PC-3 (cell line): ENCODE data around the gene CASP14. TPM values are rescaled to one million over a fixed set of nuclear protein-coding genes. Genes with fewer than 3 reads are reported as not detected.

Experiments used
- ATAC-seq: fragments of 200-7000 bp; cut with Tn5 transposase; 2 replicates; pipeline ENCODE4 v1.9.1; 2020; ENCODE audit warnings: mild to moderate bottlenecking, moderate library complexity
- BruUV-seq: library from RNA; stranded (reverse); fragments of 400-500 nt; replicated peaks from 2 replicates; lab custom pipeline; 2021; lab: Mats Ljungman, UMichigan
- CTCF ChIA-PET: fragments of 300-600 bp; sonication (Branson Sonifier 250); formaldehyde crosslinking; loops from one replicate; lab custom pipeline; 2022; ENCODE audit warnings: antibody characterized with exemption; lab: Charles Lee
- POLR2A ChIA-PET: fragments of 300-600 bp; sonication (Branson Sonifier 250); formaldehyde crosslinking; loops from one replicate; lab custom pipeline; 2022; ENCODE audit warnings: antibody characterized with exemption; ENCODE audit not compliant: unreplicated experiment; lab: Charles Lee
- DNase-seq: peaks from one replicate; pipeline ENCODE4 v3.0.0-alpha.2; 2015
- H2AFZ ChIP-seq: fragments of 300-600 bp; sonication (generic); 2 replicates; pipeline ENCODE4 v1.6.0; 2016; ENCODE audit warnings: antibody characterized with exemption, low read length
- H3F3A ChIP-seq: fragments of 300-600 bp; sonication (generic); one replicate; pipeline ENCODE4 v1.6.0; 2017; ENCODE audit warnings: antibody characterized with exemption, low read length, control low read depth, mild to moderate bottlenecking; ENCODE audit not compliant: unreplicated experiment
- H3K27ac ChIP-seq: fragments of 300-600 bp; sonication (generic); 2 replicates; pipeline ENCODE4 v1.5.1; 2016; ENCODE audit warnings: mild to moderate bottlenecking, low read length
- H3K27me3 ChIP-seq: fragments of 300-600 bp; sonication (generic); 2 replicates; pipeline ENCODE4 v1.6.1; 2016; ENCODE audit warnings: low read length, mixed read lengths
- H3K36me3 ChIP-seq: fragments of 300-600 bp; sonication (generic); 2 replicates; pipeline ENCODE4 v1.6.1; 2016; ENCODE audit warnings: low read depth, mixed run types, low read length, mixed read lengths
- H3K4me1 ChIP-seq: fragments of 300-600 bp; sonication (generic); 2 replicates; pipeline ENCODE4 v1.5.1; 2016; ENCODE audit warnings: low read length; ENCODE audit not compliant: insufficient read depth
- H3K4me2 ChIP-seq: fragments of 300-600 bp; sonication (generic); 2 replicates; pipeline ENCODE4 v1.6.0; 2016; ENCODE audit warnings: low read length
- H3K4me3 ChIP-seq: fragments of 300-600 bp; sonication (generic); 2 replicates; pipeline ENCODE4 v1.5.1; 2016; ENCODE audit warnings: mild to moderate bottlenecking, low read length, mixed read lengths
- H3K79me2 ChIP-seq: fragments of 300-600 bp; sonication (generic); 2 replicates; pipeline ENCODE4 v1.6.1; 2017; ENCODE audit warnings: low read length, mixed read lengths
- H3K9ac ChIP-seq: fragments of 300-600 bp; sonication (generic); 2 replicates; pipeline ENCODE4 v1.6.0; 2016; ENCODE audit warnings: mild to moderate bottlenecking, low read length
- H3K9me2 ChIP-seq: fragments of 300-600 bp; sonication (generic); replicated peaks from 2 replicates; pipeline ENCODE4 v1.6.1; 2016; ENCODE audit warnings: mixed run types, low read length, mixed read lengths
- H3K9me3 ChIP-seq: fragments of 300-600 bp; sonication (generic); 2 replicates; pipeline ENCODE4 v1.6.1; 2016; ENCODE audit warnings: low read length, mixed read lengths
- H4K20me1 ChIP-seq: fragments of 300-600 bp; sonication (generic); 2 replicates; pipeline ENCODE4 v1.6.1; 2016; ENCODE audit warnings: low read length, mixed read lengths
- CTCF ChIP-seq: fragments of 300-600 bp; sonication (generic); conservative IDR thresholded peaks from 2 replicates; pipeline ENCODE4 v1.5.1; 2017; ENCODE audit warnings: antibody characterized with exemption, low read depth, mild to moderate bottlenecking, low read length
- EZH2 ChIP-seq: fragments of 300-600 bp; sonication (generic); IDR thresholded peaks from one replicate; pipeline ENCODE4 v1.6.1; 2017; ENCODE audit warnings: antibody characterized with exemption, mild to moderate bottlenecking, low read length; ENCODE audit not compliant: unreplicated experiment
- EZH2phosphoT487 ChIP-seq: fragments of 300-600 bp; sonication (generic); IDR thresholded peaks from 2 replicates; pipeline ENCODE4 v1.6.1; 2018; ENCODE audit warnings: mild to moderate bottlenecking, antibody characterized with exemption, low read length, borderline replicate concordance
- intact Hi-C: fragments of 100-400 bp; cut with micrococcal nuclease; formaldehyde crosslinking; loops from 2 replicates; pipeline ENCODE4 v1.9.0; 2023
- total RNA-seq: library from RNA; depleted of rRNA; stranded (reverse); fragments of >200 nt; gene quantifications from 2 replicates; pipeline ENCODE4 v1.2.3, GENCODE V29; 2014

CASP14 gene
- total RNA-seq, 1 experiment from 2014 or later: 5.0 TPM

GRCh38 chr19:15099017-15099582 is 49.8 kb downstream of the CASP14 start:
- CTCF ChIA-PET: no interaction called here
- no peak overlapping the region for H3K9ac ChIP-seq
- H4K20me1 ChIP-seq: no peaks in the 10 kb centered on the region
- H3K4me3 ChIP-seq: no peak overlapping the region
- ATAC-seq (no peak), DNase-seq (no peak)
- no peaks in the 10 kb centered on the region for H3F3A ChIP-seq
- POLR2A ChIA-PET: no interaction called here
- BruUV-seq: no TSS peak
- H3K4me2 ChIP-seq: no peak overlapping the region
- H2AFZ ChIP-seq: no peak overlapping the region
- TF ChIP-seq EZH2phosphoT487 (no peak), CTCF (no peak), EZH2 (no peak)
- intact Hi-C loops: loop anchor here (2.0 kb wide), 1 partner anchor 458 kb away; no protein-coding TSS in a partner anchor
- H3K79me2 ChIP-seq: no peaks in the 10 kb centered on the region
- H3K27ac ChIP-seq: no peak overlapping the region
- H3K4me1 ChIP-seq: no peaks in the 10 kb centered on the region; the same call in 1 of the 2 replicates
- no peaks in the 10 kb centered on the region for H3K9me2 ChIP-seq
- H3K9me3 ChIP-seq: 0 out of 2 replicates have a peak, but pooled peaks cover under 1% of the 10 kb centered on the region
- H3K36me3 ChIP-seq: no peaks in the 10 kb centered on the region
- no peaks in the 10 kb centered on the region for H3K27me3 ChIP-seq

- Histone ChIP-seq H3K79me2 (no peaks in the 10 kb centered on the region), H3K4me2 (no peak overlapping the region), H2AFZ (no peak overlapping the region), H3K4me3 (no peak overlapping the region), H3F3A (no peaks in the 10 kb centered on the region), H3K27me3 (no peaks in the 10 kb centered on the region), H3K27ac (no peak overlapping the region), H3K36me3 (no peaks in the 10 kb centered on the region; the same call in 1 of the 2 replicates), H3K9ac (no peak overlapping the region), H4K20me1 (no peaks in the 10 kb centered on the region), H3K9me2 (no peaks in the 10 kb centered on the region), H3K9me3 (0 out of 2 replicates have a peak, but pooled peaks cover 6% of the 10 kb centered on the region), H3K4me1 (no peaks in the 10 kb centered on the region)
- BruUV-seq: no TSS peak
- ChIA-PET POLR2A (interaction anchor here (0.7 kb wide), 1 partner anchor 965 kb away, joined by 3 read pairs; no protein-coding TSS in a partner anchor), CTCF (interaction anchor here (0.5 to 1.6 kb wide), 6 partner anchors 9 to 148 kb away, joined by 3 to 7 read pairs (median 4); a partner anchor contains a TSS)
- intact Hi-C loops: loop anchor here (1.0 kb wide), 1 partner anchor 49 kb away; no protein-coding TSS in a partner anchor
- DNase-seq: peak; percentile 62
- no peak for TF ChIP-seq EZH2phosphoT487
- TF ChIP-seq CTCF: peak; percentile 80
- TF ChIP-seq EZH2: no peak
- peak; percentile 48; the same call in 1 of the 2 replicates for ATAC-seq
Observed at GRCh38 chr19:15101479-15102082, 52.3 kb downstream of the CASP14 start.

- ATAC-seq (no peak), DNase-seq (no peak)
- Histone ChIP-seq H3K79me2 (no peaks in the 10 kb centered on the region), H3K9me2 (no peaks in the 10 kb centered on the region), H3K9ac (no peak overlapping the region), H3K9me3 (0 out of 2 replicates have a peak, but pooled peaks cover 6% of the 10 kb centered on the region), H3K27me3 (no peaks in the 10 kb centered on the region), H4K20me1 (no peaks in the 10 kb centered on the region), H2AFZ (no peak overlapping the region), H3K27ac (no peak overlapping the region), H3K4me1 (peaks cover 5% of the 10 kb centered on the region), H3F3A (no peaks in the 10 kb centered on the region), H3K36me3 (no peaks in the 10 kb centered on the region; the same call in 1 of the 2 replicates), H3K4me2 (no peak overlapping the region), H3K4me3 (no peak overlapping the region)
- no peak for TF ChIP-seq CTCF
- no peak for TF ChIP-seq EZH2
- no peak for TF ChIP-seq EZH2phosphoT487
- BruUV-seq: no TSS peak
- ChIA-PET POLR2A (no interaction called here), CTCF (no interaction called here)
- intact Hi-C loops: no loop called here
Observed at GRCh38 chr19:15104003-15104402, 54.7 kb downstream of the CASP14 start.
